SK-MEL-5 (cell line): ENCODE data around the gene ELAC2. TPM values are rescaled to one million over a fixed set of nuclear protein-coding genes. Genes with fewer than 3 reads are reported as not detected.
"Not testable (repeated sequence)": the region's sequence is repeated elsewhere in the genome, so short reads cannot be mapped to it uniquely, and the experiment has no call there.

ENCODE experiments used
- DNase-seq: peaks from one replicate; pipeline ENCODE4 v3.0.0-alpha.2; 2016; ENCODE audit warnings: low read depth, low spot score
- in situ Hi-C: cut with HindIII; loops from 2 replicates; pipeline ENCODE4 v1.10.0; 2016; ENCODE audit warnings: low sequenced_read_pairs, high pct_unique_total_duplicates, low pct_unique_long_range_greater_than_20kb
- total RNA-seq: library from RNA; depleted of rRNA; stranded (reverse); fragments of >200 nt; shearing (Covaris generic); gene quantifications from 2 replicates; pipeline ENCODE4 v1.2.3, GENCODE V29; 2014

ELAC2 gene
- total RNA-seq, 1 experiment from 2014 or later, result 73.4 TPM

- DNase-seq, result no peak
- in situ Hi-C loops, result no loop called here
Measured at GRCh38 chr17:12996357-12996756, 21.5 kb downstream of the ELAC2 start.

- in situ Hi-C loops, result no loop called here
- DNase-seq, result no peak
Measured at GRCh38 chr17:12995896-12996295, 21.9 kb downstream of the ELAC2 start.

GRCh38 chr17:12995106-12995895, 22.5 kb downstream of the ELAC2 start:
- DNase-seq, result no peak
- in situ Hi-C loops, result no loop called here

GRCh38 chr17:12994341-12995074, 23.3 kb downstream of the ELAC2 start:
- DNase-seq, result no peak
- in situ Hi-C loops, result no loop called here

- no peak for DNase-seq
- in situ Hi-C loops, result no loop called here
Measured at GRCh38 chr17:12993631-12994030, 24.2 kb downstream of the ELAC2 start.

- in situ Hi-C loops, result no loop called here
- DNase-seq, result no peak
Measured at GRCh38 chr17:12992676-12993075, 25.2 kb downstream of the ELAC2 start.

GRCh38 chr17:12990926-12991325, 26.9 kb downstream of the ELAC2 start:
- in situ Hi-C loops, result no loop called here
- no peak for DNase-seq

GRCh38 chr17:12990041-12990808, 27.6 kb downstream of the ELAC2 start:
- no peak for DNase-seq
- in situ Hi-C loops, result no loop called here

- DNase-seq, result no peak
- in situ Hi-C loops, result no loop called here
Measured at GRCh38 chr17:12987120-12987519, 30.7 kb downstream of the ELAC2 start.

- in situ Hi-C loops, result no loop called here
- DNase-seq, result no peak
Measured at GRCh38 chr17:12985431-12986293, 32.2 kb downstream of the ELAC2 start.

- in situ Hi-C loops, result no loop called here
Measured at GRCh38 chr17:12983991-12984884, 33.6 kb downstream of the ELAC2 start.

GRCh38 chr17:12982224-12982623, 35.6 kb downstream of the ELAC2 start:
- in situ Hi-C loops, result no loop called here

More at GRCh38 chr17:12983991-12984884, 33.6 kb downstream of the ELAC2 start:
- no peak for DNase-seq

GRCh38 chr17:12979826-12980500, 37.9 kb downstream of the ELAC2 start:
- in situ Hi-C loops, result no loop called here
- no peak for DNase-seq

More at GRCh38 chr17:12982224-12982623, 35.6 kb downstream of the ELAC2 start:
- DNase-seq, result no peak

GRCh38 chr17:12979246-12979645, 38.6 kb downstream of the ELAC2 start:
- no peak for DNase-seq
- in situ Hi-C loops, result no loop called here

GRCh38 chr17:12978787-12979186, 39.0 kb downstream of the ELAC2 start:
- in situ Hi-C loops, DNase-seq: not testable (repeated sequence)
